ENCODE results near the gene TAGLN.
"Not testable (repeated sequence)": the region's sequence is repeated elsewhere in the genome, so short reads cannot be mapped to it uniquely, and the experiment has no call there.

The TAGLN gene

GRCh38 chr11:117181586-117182550, 17.3 kb upstream of the TAGLN start:
- DNase-seq, result no peak

- DNase-seq, result no peak
These were observed 16.6 kb upstream of the TAGLN start for GRCh38 chr11:117182551-117182935.

- DNase-seq, result not testable (repeated sequence)
These were observed 16.0 kb upstream of the TAGLN start for GRCh38 chr11:117183178-117183577.

- DNase-seq, result no peak
These were observed 15.3 kb upstream of the TAGLN start for GRCh38 chr11:117183724-117184349.

DNA sequence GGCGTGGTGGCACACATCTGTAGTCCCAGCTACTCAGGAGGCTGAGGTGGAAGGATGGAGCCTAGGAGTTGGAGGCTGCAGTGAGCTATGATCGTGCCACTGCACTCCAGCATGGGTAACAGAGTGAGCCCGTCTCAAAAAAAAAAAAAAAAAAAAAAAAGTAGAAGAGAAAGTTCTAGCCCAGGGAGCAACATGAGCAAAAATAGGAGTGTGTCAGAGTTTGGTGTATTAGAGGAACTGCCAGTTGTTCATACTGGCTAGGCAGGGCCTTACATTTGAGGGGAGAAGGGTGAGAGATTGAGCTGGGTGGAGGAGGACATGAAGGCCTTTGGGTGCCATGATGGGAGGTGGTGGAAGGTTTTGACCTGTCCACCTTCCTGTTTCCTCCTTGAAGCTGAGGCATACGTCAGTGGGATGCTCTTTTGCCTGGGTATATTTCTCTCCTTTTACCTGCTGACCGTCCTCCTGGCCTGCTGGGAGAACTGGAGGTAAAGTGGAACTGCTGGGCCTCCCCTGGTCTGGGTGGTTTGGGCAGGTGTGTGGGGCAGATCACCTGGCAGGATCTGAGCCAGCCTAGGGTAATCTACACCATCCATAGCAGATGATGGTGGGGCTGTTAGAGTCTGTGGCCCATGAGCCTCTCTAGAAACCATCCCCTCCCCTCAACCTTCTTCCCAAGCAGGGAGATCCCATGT, 13.3 kb upstream of the TAGLN start:
- DNase-seq, result no peak

- no peak for DNase-seq
These were observed 12.8 kb upstream of the TAGLN start for GRCh38 chr11:117186431-117186761.

DNA sequence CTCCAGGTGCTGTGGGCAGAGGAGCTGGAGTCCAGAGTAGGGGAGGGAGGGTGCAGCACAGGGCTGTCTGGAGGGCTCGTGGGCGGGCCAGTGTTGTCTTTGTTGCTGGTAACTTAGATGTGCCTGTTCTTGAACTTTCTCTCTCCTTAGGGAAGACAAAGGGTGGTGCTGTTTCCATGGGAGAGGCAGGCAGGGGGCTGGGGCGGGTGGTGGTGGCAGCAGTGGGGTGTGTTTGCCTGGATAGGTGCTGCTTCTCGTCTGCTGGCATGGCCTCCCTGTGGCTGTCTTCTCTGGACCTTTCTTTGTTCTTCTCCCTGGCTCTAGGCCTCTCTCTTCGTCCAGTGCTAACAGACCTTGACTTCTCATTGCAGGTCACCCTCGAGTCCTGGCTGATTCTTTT, 12.2 kb upstream of the TAGLN start:
- DNase-seq, result no peak

DNA sequence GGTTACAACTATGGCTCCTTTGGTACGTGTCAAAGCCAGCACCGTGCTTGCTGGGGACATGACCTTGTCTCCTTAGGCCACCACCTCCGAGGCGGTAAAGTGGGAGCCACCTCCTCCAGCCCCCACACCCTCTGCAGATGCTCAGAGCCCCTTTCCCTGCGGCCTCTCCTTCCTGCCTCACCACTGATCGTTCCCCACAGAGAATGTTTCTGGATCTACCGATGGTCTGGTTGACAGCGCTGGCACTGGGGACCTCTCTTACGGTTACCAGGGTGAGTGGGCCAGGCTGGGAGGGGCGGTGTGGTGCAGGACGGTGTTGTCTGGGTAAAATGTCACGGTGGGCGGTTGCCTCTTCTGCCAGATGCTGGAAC, 11.8 kb upstream of the TAGLN start:
- no peak for DNase-seq

DNA sequence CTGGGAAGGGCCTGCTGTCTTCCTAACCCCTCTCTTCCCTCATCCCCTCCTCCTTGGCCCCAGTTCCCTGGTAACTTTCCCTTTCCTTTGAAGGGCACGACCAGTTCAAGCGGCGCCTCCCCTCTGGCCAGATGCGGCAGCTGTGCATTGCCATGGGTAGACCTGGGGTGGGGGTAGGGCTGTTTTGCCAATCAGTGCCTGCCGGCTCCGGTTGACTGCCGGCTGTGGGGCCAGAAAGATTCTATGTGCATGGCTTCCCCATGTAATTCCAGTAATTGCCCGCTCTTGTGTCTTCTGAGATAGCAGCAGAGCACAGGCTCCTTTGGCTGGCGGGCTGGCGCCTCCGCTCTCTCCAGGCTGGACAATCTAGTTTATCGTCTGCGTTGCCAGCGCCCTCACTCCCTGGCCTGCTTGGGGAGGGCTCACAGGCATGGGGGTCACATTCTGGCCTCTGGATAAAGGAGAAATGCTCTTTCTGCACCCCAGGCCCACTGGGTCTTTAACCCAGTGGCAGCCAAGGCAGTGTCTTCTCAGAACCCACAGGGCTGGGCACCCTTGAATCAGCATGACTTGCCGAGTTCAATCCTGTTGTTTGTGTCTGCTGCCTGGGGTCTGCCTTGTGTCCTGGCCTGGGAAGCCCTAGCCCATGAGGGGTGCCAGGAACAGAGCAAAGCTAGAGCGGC, 11.2 kb upstream of the TAGLN start:
- no peak for DNase-seq

- no peak for DNase-seq
These were observed 10.5 kb upstream of the TAGLN start for GRCh38 chr11:117188620-117189081.

DNA sequence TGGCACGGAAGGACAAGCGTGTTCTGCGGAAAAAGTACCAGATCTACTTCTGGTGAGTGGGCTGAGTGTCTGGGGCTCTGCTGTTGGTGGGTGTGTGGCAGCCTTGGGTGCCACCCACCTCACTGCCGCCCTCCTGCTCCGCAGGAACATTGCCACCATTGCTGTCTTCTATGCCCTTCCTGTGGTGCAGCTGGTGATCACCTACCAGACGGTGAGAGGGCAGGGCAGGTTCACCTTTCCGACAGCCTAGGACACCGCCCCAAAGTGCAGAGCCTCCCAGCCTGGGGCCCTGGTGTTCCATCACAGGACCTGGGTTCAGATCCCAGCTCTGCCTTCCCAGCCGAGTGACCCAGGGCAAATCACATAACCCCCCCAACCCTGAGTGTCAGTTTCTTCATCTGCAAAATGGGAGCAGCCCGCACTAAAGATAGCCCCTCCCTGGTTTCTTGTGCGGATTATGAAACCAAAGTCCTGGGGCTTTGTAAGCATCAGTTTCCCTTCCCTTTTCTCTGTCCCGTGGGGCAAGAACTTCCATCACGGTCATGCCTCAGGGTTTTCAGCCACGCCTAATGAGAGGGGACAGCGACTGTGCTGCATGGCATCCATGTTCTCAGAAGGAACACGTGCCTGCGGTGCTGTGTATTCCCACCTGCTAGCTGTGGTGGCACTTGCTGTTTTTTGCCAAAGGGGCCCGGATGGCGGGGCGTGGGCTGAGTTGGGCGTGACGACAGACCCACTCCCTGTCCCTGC, 9.8 kb upstream of the TAGLN start:
- DNase-seq, result no peak

DNA sequence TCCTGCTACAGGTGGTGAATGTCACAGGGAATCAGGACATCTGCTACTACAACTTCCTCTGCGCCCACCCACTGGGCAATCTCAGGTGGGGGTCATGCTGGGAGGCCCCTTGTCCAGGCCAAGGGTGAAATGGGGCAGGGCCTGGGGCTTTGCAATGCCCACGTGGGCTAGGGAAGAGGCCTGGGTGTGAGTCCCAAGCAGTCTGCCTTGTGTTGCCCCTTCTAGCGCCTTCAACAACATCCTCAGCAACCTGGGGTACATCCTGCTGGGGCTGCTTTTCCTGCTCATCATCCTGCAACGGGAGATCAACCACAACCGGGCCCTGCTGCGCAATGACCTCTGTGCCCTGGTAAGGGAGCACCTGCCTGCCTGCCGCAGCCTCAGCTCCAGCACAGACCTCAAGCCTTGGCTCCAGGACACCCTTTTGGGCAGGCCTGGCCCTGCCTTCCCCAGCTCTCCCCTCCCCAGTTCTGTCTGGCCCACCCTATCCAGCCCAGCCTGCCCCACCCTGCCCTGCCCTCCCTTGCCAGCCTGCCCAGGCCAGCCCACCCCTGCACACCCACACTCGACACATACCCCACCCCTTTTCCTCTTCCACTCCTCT, 9.1 kb upstream of the TAGLN start:
- no peak for DNase-seq

DNA sequence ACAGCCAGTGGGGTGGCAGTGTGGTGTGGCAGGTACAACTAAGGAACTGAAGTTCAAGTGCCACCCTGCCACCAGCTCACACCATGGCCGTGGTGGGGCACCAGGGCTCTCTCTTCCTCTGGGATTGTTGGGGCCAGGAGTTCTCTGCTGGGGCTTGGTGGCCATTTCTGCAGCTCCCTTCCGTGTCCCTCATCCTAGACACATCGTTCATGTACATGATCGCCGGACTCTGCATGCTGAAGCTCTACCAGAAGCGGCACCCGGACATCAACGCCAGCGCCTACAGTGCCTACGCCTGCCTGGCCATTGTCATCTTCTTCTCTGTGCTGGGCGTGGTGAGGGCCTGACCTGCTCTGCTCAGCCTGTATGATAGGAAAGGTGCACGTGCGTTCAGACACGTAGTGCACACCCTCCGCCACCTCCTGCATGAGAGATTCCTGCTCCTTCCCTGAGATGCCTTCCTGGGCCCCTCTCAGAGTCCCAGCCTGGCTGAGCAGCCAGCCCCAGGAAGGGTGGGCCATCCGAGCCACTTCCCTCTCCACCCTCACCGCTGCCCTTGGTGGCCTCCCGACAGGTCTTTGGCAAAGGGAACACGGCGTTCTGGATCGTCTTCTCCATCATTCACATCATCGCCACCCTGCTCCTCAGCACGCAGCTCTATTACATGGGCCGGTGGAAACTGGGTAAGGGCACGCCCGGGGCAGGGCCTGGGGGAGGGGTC, 7.3 kb upstream of the TAGLN start:
- no peak for DNase-seq

DNA sequence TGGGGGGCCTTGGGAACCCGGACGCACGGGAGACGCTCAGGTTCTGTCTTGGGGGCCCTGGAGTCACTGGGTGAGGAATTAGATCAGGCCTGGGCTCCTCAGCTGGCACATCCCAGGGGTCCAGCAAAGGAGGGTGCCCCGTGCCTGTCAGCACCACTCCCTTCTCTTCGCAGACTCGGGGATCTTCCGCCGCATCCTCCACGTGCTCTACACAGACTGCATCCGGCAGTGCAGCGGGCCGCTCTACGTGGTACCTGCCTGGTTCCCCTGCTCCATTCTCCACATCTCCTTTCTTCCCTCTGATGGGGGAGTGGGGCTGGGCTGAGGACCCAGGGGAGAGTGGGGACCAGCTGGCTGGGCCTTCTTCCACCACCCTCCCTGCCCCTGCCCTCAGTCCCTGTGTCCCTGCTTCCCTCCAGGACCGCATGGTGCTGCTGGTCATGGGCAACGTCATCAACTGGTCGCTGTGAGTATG, 6.7 kb upstream of the TAGLN start:
- DNase-seq, result no peak

DNA sequence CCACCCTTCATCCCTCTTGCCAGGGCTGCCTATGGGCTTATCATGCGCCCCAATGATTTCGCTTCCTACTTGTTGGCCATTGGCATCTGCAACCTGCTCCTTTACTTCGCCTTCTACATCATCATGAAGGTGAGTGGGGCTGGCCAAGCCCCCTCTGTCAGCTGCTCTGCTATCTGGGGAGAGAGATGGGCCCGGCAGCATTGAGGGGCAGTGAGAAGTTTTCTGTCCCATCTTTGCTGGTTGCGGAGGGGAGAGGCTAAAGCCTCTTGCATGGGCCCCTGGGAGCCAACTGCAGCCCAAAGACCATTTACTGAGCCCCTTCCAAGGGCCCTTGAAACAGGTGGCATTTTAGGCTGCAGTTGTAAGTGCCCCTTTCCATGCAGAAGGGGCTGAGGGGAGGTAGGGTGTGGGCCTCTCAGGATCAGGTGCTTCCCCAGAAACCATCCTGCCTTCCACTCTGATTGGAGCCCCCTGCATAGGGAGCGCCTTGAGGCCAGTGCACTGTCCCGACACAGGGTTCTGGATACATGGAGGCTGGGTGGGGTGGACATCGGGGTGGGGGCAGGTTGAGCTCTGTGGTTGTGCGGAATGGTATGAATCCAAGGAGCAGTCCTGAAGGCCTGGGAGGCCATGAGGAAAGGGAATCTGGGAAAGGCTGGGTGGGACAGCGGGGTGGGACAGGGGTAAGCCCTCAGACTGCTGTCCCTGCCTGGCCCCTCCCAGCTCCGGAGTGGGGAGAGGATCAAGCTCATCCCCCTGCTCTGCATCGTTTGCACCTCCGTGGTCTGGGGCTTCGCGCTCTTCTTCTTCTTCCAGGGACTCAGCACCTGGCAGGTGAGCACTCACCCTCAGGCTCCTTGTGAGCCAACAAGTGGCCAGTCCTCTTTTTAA, 5.8 kb upstream of the TAGLN start:
- no peak for DNase-seq

DNA sequence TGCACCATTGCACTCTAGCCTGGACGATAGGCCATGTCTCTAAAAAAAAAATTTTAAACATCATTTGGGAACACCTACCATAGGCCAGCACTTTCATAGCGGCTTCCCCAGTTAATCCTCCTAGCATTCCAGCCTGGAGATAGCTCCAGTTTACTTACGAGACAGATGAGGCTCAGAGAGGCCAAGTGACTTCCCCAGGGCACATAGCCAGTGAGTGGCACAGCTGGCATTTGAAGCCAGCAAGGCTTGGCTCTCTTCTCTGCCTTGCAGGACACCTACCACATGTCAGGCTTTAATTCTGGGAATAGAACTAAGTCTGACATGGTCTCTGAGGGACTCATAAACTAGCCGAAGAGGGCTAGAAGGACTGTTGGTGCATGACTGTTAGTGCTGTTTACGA, 4.9 kb upstream of the TAGLN start:
- no peak for DNase-seq

DNA sequence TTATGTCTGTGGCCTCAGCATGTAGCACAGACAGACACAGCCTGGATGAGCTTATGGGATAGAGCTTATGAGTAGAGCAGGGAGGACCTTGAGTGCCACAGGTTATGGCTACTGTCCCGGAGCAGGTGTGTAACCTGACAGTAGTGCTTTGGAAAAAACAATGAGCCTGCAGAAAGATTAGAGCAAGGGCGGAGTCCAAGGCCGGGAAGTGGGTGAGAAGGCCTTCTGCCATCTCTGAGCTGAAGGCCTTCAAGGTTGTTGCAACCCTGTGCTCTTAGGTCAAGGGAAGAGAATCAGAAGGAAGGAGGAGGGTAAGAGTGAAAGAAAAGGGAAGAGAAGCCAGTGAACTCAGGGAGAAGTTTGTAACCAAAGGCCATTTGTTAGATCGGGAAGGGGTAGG, 3.9 kb upstream of the TAGLN start:
- no peak for DNase-seq

- no peak for DNase-seq
These were observed 3.4 kb upstream of the TAGLN start for GRCh38 chr11:117195761-117196160.

DNA sequence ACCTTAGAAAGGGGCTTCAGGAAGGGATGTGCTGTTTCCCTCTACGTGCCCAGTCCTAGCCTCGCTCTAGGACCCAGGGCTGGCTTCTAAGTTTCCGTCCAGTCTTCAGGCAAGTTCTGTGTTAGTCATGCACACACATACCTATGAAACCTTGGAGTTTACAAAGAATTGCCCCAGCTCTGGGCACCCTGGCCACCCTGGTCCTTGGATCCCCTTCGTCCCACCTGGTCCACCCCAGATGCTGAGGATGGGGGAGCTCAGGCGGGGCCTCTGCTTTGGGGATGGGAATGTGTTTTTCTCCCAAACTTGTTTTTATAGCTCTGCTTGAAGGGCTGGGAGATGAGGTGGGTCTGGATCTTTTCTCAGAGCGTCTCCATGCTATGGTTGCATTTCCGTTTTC, 2.2 kb upstream of the TAGLN start:
- DNase-seq, result no peak

Measured in activated CD4-positive, alpha-beta T cell treated with anti-CD3 and anti-CD28 coated beads for 1 hour (primary cell).